WERI-Rb-1 (cell line): ENCODE data around the gene CYB561A3.
A peak's percentile ranks its signal among the peaks of the same experiment; 100 is the strongest.

Experiments
- DNase-seq: peaks from one replicate; pipeline ENCODE4 v3.0.0-alpha.2; 2020
- H3K27ac ChIP-seq: fragments of 250-450 bp; sonication (Bioruptor Pico); 2 replicates; pipeline ENCODE4 v1.5.1; 2020; ENCODE audit warnings: mild to moderate bottlenecking, moderate library complexity
- H3K27me3 ChIP-seq: fragments of 250-450 bp; sonication (Bioruptor Pico); 2 replicates; pipeline ENCODE4 v1.5.1; 2021; ENCODE audit warnings: mild to moderate bottlenecking, low read depth, moderate library complexity; ENCODE audit not compliant: insufficient read depth, severe bottlenecking
- H3K36me3 ChIP-seq: fragments of 250-450 bp; sonication (Bioruptor Pico); 2 replicates; pipeline ENCODE4 v1.5.1; 2020; ENCODE audit warnings: mild to moderate bottlenecking, moderate library complexity
- H3K4me3 ChIP-seq: 2 replicates; pipeline ENCODE4 v1.5.1; 2011; ENCODE audit warnings: low read depth, mild to moderate bottlenecking, control low read depth, low read length
- H3K9me3 ChIP-seq: fragments of 250-450 bp; sonication (Bioruptor Pico); 2 replicates; pipeline ENCODE4 v1.5.1; 2021; ENCODE audit warnings: mild to moderate bottlenecking, moderate library complexity; ENCODE audit not compliant: severe bottlenecking
- CTCF ChIP-seq: IDR thresholded peaks from 2 replicates; pipeline ENCODE4 v1.5.1; 2011; ENCODE audit warnings: low read depth, mild to moderate bottlenecking, control low read depth, inconsistent platforms, low read length

The CYB561A3 gene

GRCh38 chr11:61364012-61364675, 2.5 kb upstream of the CYB561A3 start:
- no peak for DNase-seq
- Histone ChIP-seq H3K4me3 (no peak overlapping the region), H3K9me3 (no peaks in the 10 kb centered on the region), H3K27ac (no peak overlapping the region), H3K36me3 (peaks cover 60% of the 10 kb centered on the region), H3K27me3 (no peaks in the 10 kb centered on the region)
- TF ChIP-seq CTCF: no peak

- peak; percentile 25 for DNase-seq
Measured at GRCh38 chr11:61362542-61362875, 827 bp upstream of the CYB561A3 start.

GRCh38 chr11:61361237-61361740, 393 bp downstream of the CYB561A3 start:
- no peak for TF ChIP-seq CTCF
- DNase-seq: no peak
- peaks cover 33% of the 10 kb centered on the region for H3K36me3 ChIP-seq
- peak overlapping the region; percentile 100 for H3K27ac ChIP-seq
- H3K9me3 ChIP-seq: no peaks in the 10 kb centered on the region
- peak overlapping the region; percentile 91 for H3K4me3 ChIP-seq
- H3K27me3 ChIP-seq: no peaks in the 10 kb centered on the region

More at GRCh38 chr11:61362542-61362875, 827 bp upstream of the CYB561A3 start:
- H3K27ac ChIP-seq: peak overlapping the region; percentile 100
- TF ChIP-seq CTCF: no peak
- no peaks in the 10 kb centered on the region for H3K9me3 ChIP-seq
- H3K36me3 ChIP-seq: peaks cover 44% of the 10 kb centered on the region
- H3K4me3 ChIP-seq: peak overlapping the region; percentile 91
- H3K27me3 ChIP-seq: no peaks in the 10 kb centered on the region

- Histone ChIP-seq H3K27ac (no peak overlapping the region), H3K4me3 (no peak overlapping the region), H3K9me3 (no peaks in the 10 kb centered on the region), H3K27me3 (no peaks in the 10 kb centered on the region), H3K36me3 (peaks cover 15% of the 10 kb centered on the region)
- no peak for DNase-seq
- TF ChIP-seq CTCF: no peak
Measured at GRCh38 chr11:61359516-61359915, 2.2 kb downstream of the CYB561A3 start.

- H3K9me3 ChIP-seq: no peaks in the 10 kb centered on the region
- H3K36me3 ChIP-seq: peaks cover 6% of the 10 kb centered on the region
- no peak overlapping the region for H3K27ac ChIP-seq
- no peak for DNase-seq
- no peak overlapping the region for H3K4me3 ChIP-seq
- no peak for TF ChIP-seq CTCF
- no peaks in the 10 kb centered on the region for H3K27me3 ChIP-seq
Measured at GRCh38 chr11:61358566-61358965, 3.1 kb downstream of the CYB561A3 start.

- TF ChIP-seq CTCF: no peak
- no peaks in the 10 kb centered on the region for H3K9me3 ChIP-seq
- no peaks in the 10 kb centered on the region for H3K36me3 ChIP-seq
- no peaks in the 10 kb centered on the region for H3K27me3 ChIP-seq
- no peak overlapping the region for H3K4me3 ChIP-seq
- H3K27ac ChIP-seq: no peak overlapping the region
- no peak for DNase-seq
Measured at GRCh38 chr11:61357894-61358239, 3.8 kb downstream of the CYB561A3 start.
